HFFc6 (cell line): ENCODE measurements around the gene NDUFB3. TPM values are rescaled to one million over a fixed set of nuclear protein-coding genes. Genes with fewer than 3 reads are reported as not detected.
"Not testable (repeated sequence)": the region's sequence is repeated elsewhere in the genome, so short reads cannot be mapped to it uniquely, and the experiment has no call there.

Experiments
- DNase-seq: peaks from one replicate; pipeline ENCODE4 v3.0.0-alpha.2; 2018
- H3K27ac Mint-ChIP-seq: 2 replicates; pipeline ENCODE4 v1.8.0; 2020; ENCODE audit warnings: mild to moderate bottlenecking, mixed read lengths
- H3K27me3 Mint-ChIP-seq: 2 replicates; pipeline ENCODE4 v1.8.0; 2021; ENCODE audit warnings: mild to moderate bottlenecking, moderate library complexity, mixed read lengths; ENCODE audit not compliant: insufficient read depth
- H3K36me3 Mint-ChIP-seq: 2 replicates; pipeline ENCODE4 v1.8.0; 2021; ENCODE audit warnings: low read depth, mixed read lengths
- H3K4me1 Mint-ChIP-seq: 2 replicates; pipeline ENCODE4 v1.8.0; 2020; ENCODE audit warnings: low read depth, mixed read lengths
- H3K4me3 Mint-ChIP-seq: 2 replicates; pipeline ENCODE4 v1.8.0; 2020; ENCODE audit warnings: mild to moderate bottlenecking, moderate library complexity, mixed read lengths
- H3K9me3 Mint-ChIP-seq: 2 replicates; pipeline ENCODE4 v1.8.0; 2020; ENCODE audit warnings: mild to moderate bottlenecking, mixed read lengths
- CTCF ChIP-seq: fragments of 200-600 bp; sonication (generic); IDR thresholded peaks from 2 replicates; pipeline ENCODE4 v1.5.0; 2021; ENCODE audit warnings: antibody characterized with exemption, mild to moderate bottlenecking
- total RNA-seq, 6 experiments: library from RNA; stranded (reverse); fragmentation: NEBNext Ultra II Directional; extraction: Animal tissue kit (Norgen Biotek cat#: 25700); gene quantifications; 2 replicates in 1 of 6; 3 replicates in 5 of 6; pipeline ENCODE4 v1.2.3, GENCODE V29; 2021

NDUFB3 gene
- total RNA-seq, 6 experiments from 2014 or later = 132 to 167 (median 151) TPM

GRCh38 chr2:201114350-201114749 is 42.5 kb downstream of the NDUFB3 start:
- H3K4me1 Mint-ChIP-seq = peaks cover 37% of the 10 kb centered on the region
- no peak for TF ChIP-seq CTCF
- peak overlapping the region; percentile 94 for H3K4me3 Mint-ChIP-seq
- H3K27me3 Mint-ChIP-seq = peaks cover 3% of the 10 kb centered on the region
- peak overlapping the region; percentile 93 for H3K27ac Mint-ChIP-seq
- DNase-seq = no peak
- H3K36me3 Mint-ChIP-seq = peaks cover 20% of the 10 kb centered on the region
- no peaks in the 10 kb centered on the region for H3K9me3 Mint-ChIP-seq

DNA sequence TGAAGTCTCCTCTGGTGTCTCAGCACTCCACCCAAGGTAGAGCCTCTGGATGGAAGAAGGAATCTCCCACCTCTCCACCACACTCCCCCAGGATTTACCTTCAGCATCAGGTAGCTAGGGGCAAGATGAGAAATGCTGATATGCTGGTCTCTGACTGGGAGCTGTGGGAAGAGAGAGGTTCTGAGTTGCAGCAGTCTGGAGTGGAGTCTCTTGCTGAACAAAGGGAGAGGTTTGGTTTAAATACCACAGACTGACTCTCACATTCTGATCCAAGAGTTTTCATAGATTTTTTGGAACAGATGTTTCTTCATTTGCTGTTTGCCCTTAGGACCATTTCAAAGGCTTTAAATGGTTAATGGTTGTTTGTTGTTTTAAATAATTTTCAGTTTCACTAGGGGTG is 43.0 kb downstream of the NDUFB3 start:
- Mint-ChIP-seq H3K27ac (peak overlapping the region; percentile 93), H3K4me1 (peaks cover 42% of the 10 kb centered on the region), H3K36me3 (peaks cover 23% of the 10 kb centered on the region), H3K27me3 (peaks cover 3% of the 10 kb centered on the region), H3K9me3 (no peaks in the 10 kb centered on the region), H3K4me3 (peak overlapping the region; percentile 94)
- no peak for DNase-seq
- TF ChIP-seq CTCF = no peak

DNA sequence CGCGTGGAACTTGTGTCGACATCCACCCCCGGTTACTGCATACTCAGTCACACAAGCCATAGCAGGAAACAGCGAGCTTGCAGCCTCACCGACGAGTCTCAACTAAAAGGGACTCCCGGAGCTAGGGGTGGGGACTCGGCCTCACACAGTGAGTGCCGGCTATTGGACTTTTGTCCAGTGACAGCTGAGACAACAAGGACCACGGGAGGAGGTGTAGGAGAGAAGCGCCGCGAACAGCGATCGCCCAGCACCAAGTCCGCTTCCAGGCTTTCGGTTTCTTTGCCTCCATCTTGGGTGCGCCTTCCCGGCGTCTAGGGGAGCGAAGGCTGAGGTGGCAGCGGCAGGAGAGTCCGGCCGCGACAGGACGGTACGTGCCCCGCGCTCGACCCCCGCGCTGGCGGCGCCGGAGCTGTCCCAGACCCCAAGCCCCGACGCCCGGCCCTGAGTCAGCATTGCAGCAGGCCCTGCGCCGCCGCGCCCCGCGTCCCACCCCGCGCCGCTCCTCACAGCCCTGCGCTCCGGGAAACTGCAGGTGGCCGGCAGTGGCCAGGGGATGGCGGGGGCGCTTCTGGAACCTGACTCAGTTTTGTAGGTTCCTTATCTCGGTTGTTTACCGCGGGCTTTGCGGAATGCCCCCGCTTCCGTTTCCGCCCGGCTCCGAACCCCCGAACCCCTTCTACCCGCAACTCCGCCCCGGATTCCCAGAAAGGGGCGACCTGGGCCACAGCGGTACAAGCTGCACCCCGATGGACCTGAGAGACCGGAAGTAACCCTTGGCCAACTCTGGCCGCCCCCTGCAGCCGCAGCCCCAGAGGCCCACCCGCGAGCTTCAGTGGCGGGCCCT is 44.5 kb downstream of the NDUFB3 start, which contains the start of gene CFLAR:
CFLAR (plus strand) TSS at position 50 of the 844 bp plus-strand sequence. CDS start 13,702 bp downstream, outside the sequence.
- Mint-ChIP-seq H3K27ac (peak within 1 kb of the TSS; percentile 93), H3K4me1 (peaks cover 57% of the 10 kb centered on the region), H3K9me3 (no peaks in the 10 kb centered on the region), H3K4me3 (peak within 1 kb of the TSS; percentile 94), H3K36me3 (peaks cover 36% of the 10 kb centered on the region), H3K27me3 (peaks cover 5% of the 10 kb centered on the region)
- DNase-seq = peak; percentile 68
- no peak for TF ChIP-seq CTCF

- Mint-ChIP-seq H3K27ac (peak overlapping the region; percentile 93), H3K4me1 (peaks cover 61% of the 10 kb centered on the region), H3K36me3 (peaks cover 39% of the 10 kb centered on the region), H3K9me3 (no peaks in the 10 kb centered on the region), H3K4me3 (peak overlapping the region; percentile 94), H3K27me3 (peaks cover 5% of the 10 kb centered on the region)
- TF ChIP-seq CTCF = peak; percentile 69
- DNase-seq = peak; percentile 81
These were observed 45.3 kb downstream of the NDUFB3 start for GRCh38 chr2:201116959-201117734.

DNA sequence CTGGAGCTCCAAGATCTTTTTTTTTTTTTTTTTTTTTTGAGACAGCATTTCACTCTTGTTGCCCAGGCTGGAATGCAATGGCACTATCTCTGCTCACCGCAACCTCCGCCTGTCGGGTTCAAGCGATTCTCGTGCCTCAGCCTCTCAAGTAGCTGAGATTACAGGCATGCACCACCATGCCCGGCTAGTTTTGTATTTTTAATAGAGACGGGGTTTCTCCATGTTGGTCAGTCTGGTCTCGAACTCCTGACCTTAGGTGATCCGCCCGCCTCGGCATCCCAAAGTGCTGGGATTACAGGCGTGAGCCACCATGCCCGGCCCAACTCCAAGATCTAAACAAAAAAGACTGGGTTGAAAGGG is 45.9 kb downstream of the NDUFB3 start:
- H3K27me3 Mint-ChIP-seq, H3K9me3 Mint-ChIP-seq, DNase-seq: not testable (repeated sequence)
- Mint-ChIP-seq H3K36me3 (peaks cover 44% of the 10 kb centered on the region), H3K4me1 (peaks cover 66% of the 10 kb centered on the region), H3K4me3 (peak overlapping the region; percentile 94), H3K27ac (peak overlapping the region; percentile 93)
